HG03064 (cell line): ENCODE results near the gene CLCN7.

Experiments
- ATAC-seq: cut with Tn5 transposase; IDR thresholded peaks from one replicate; pipeline ENCODE4 v1.9.1; 2021; ENCODE audit warnings: low read depth; ENCODE audit not compliant: unreplicated experiment

The CLCN7 gene

DNA sequence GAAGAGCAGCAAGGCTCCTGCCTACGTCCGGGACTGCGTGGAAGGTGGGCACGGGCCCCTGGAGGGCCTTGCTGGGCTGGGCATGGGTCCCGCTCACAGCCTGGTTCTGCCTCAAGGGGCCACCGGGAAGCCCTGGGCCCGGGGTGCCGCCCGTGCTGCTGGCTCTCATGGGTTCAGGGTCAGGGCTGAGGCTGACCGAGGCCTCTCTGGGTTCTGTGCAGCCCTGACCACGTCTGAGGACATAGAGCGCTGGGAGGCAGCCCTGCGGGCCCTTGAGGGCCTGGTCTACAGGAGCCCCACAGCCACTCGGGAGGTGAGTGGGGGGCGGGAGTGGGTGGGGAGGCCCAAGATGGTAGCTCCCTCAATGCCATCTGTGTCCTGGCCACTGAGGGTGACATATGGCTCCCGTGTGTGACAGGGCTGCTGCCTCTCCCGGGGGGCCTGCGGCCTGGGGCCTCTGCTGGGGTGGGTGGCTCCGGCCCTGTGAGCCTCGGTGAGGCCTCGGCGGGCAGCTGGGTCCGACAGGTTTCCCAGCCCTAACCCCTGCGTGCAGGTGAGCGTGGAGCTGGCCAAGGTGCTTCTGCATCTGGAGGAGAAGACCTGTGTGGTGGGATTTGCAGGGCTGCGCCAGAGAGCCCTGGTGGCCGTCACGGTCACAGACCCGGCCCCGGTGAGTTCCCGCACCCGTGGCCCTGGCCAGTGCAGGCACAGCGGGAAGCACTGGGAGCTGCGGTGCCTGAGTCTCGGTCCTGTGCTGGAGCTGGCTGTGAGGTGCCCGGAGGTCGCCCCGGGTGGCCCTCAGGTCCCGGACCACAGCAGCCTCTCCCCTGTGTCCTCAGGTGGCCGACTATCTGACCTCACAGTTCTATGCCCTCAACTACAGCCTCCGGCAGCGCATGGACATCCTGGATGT, 27.5 kb upstream of the CLCN7 start:
- ATAC-seq = no peak

DNA sequence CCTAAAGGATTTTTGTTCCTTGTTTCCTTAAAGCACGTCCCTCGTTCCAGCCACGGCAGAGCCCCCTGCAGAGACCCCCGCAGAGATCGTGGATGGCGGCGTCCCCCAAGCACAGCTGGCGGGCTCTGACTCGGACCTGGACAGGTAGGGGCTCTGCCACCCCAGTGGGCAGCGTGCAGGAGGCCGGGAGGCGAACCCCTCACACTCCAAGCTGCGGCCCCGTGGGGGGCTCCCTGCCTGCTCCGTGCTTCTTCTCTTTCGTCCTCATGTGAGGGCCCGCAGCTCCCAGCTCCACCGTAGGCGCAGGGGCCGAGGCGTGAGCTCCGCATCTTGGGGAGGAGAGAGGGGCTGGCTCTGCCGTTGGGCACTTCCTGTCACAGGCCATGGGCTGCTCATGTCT, 26.8 kb upstream of the CLCN7 start:
- no peak for ATAC-seq

DNA sequence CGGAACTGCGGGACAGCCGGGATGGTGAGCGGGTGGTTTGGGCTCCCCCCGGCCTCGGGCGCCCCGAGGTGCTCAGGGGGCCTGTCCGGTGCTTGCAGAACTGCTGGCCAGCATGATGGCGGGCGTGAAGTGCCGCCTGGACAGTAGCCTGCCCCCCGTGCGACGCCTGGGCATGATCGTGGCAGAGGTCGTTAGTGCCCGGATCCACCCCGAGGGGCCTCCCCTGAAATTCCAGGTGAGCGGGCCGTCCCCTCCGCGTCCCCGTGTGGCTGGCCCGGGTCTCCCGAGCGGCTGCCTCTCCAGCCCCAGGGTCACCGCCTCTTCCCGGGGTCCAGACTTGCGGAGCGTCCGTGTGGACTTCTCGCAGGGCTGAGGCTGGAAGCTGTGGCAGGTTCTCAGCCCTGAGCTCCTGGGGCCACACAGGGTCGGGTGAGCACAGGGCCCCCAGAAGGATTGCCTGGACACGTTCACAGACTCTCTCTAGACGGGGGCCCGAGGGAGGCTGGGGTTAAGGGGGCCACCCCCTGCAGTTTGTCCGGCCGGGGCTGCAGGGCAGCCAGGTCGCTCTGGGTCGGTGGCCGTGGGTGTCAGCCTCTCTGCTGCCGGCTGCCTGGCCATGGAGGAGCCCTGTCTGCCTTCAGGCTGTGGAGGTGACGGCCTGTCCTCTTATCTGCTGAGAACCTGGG, 25.8 kb upstream of the CLCN7 start:
- no peak for ATAC-seq

DNA sequence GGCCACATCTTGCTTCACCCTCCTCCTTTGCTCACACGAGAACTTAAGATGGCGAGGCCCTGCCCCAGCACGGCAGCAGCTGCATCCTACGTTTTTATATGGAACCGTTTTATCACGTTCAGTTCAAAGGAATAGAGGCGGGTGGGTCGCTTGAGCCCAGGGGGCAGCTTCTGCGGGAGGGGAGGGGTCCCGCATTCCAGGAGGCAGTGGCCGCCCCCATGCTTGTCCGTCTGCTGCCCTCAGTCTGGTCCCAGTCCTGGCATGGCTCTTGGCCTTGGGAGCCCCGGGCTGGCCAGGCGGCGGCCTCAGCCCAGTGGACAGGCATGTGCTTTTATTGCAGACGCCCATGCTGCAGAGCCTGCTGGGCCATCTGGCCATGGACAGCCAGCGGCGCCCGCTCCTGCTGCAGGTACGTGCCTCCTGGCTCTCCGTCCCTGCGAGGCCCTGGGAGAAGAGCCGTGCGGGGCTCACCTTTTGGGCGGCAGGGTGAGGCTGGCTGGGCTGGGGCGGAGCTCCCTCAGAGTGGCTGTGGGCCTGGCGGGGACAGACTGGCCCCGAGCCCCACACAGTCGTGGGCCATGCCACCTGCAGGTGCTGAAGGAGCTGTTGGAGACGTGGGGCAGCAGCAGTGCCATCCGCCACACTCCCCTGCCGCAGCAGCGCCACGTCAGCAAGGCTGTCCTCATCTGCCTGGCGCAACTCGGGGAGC, 25.1 kb upstream of the CLCN7 start:
- ATAC-seq = no peak

DNA sequence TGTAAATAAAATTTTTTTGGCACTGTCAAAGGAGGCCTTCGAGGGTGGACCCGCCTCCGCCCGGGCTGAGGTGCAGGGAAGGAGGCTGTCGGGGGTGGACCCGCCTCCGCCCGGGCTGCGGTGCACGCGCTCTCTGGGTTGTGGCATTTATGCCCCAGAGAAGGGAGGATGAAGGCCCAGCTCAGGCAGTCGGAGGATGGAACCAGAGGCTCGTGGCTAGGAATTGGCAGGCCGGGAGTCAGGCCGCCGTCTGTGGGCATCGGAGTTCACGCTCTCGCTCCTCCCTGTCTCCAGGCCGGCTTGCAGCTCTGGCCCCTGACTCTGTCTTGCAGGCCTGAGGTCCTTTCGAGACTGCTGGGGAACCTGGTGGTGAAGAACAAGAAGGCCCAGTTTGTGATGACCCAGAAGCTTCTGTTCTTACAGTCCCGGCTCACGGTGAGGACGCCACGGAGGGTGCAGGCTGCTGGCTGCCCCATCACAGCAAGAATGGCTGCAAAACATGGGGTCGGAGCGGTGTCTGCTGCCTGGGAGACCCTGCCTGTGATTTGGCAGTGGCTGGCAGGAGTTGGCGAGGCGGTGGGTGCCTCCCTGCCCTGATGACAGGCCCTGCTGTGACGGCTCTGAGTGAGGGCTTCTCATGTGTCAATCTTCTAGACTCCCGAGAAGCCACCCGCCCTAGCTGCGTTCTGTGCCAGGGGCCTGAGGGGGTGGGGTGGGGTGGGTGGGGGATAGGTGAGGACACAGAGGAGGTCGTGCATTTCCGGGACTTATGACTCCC, 24.3 kb upstream of the CLCN7 start:
- no peak for ATAC-seq

DNA sequence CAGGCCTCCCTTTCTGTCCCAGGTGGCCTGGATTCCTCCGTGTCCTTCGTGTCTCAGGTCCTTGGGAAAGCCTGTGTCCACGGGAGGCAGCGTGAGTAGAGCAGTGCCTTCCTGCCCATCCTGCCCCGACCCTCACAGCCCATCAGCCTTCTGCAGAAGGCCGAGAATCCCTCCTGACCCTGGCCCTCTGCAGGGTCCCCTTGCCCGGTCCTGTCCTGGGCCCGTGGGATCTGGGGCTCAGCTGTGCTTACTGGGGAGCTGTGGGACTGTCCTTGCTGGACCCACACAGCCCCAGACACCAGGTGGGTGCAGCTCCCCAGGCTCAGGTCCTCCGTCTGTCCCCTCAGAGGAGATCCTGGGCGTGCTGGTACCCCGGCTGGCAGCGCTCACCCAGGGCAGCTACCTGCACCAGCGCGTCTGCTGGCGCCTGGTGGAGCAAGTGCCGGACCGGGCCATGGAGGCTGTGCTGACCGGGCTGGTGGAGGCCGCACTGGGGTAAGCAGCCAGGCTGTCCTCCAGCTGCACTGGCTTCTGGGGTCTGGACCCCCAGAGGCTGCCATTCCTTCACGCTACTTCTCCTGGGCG, 22.3 kb upstream of the CLCN7 start:
- no peak for ATAC-seq

DNA sequence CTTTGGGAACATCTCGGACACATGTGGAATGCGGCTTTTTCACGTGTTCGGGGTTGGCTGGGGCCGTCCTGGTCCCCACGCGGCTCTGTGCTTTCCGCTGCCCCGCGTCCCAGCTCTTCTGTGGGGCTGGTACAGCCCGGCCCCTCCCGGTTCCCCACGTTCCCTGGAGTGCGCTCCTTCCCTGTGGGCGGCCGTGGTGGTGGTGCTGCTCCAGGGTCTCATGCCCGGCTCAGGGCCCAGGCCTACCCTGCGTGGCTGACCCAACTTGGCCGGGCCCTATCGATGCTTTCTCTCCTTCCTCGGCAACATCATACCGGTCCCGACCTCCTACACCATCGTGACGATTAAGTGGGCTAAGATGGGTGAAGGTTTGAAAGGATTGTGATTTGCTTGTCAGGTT, 21.6 kb upstream of the CLCN7 start:
- no peak for ATAC-seq

DNA sequence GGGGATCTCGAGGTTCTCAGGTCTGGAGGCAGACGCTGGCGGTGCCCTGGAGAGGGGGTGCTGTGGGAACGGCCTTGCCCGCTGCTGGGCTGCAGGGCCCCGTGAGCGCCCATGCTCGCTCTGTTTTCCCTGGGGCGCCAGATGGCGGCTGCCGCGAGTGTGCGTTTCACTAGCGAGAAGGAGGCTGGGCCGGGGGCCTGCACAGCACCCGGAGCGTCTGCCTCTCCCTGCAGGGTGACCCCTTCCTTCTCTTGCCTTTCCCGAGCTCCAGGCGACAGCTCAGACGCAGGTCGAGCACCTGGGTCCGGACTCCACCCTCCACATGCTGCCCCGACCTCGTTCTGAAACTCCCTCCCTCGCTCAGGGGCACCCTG, 21.0 kb upstream of the CLCN7 start:
- ATAC-seq = no peak

DNA sequence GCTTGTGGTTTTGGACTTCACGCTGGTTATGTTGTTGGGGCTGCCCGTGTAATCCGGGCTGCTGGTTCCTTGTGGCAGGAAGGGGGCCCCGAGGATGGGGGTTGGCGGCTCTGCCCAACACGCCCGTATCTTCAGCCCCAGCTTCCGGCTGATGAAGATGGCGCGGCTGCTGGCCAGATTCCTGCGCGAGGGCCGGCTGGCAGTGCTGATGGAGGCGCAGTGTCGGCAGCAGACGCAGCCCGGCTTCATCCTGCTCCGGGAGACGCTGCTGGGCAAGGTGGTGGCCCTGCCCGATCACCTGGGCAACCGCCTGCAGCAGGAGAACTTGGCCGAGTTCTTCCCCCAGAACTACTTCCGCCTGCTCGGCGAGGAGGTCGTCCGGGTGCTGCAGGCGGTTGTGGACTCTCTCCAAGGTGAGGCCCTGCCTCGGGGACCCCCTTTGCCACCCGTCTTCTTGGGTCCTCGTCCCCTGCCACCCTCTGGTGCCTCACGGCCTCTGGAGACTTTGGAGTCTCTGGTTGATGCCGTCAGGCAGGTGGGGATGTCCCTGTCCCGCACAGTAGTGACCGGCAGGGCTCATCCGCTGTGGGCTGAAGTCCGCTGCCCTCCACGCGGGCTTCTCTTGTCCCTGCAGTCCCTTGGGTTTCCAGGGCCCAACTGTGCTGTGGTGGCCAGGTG, 20.5 kb upstream of the CLCN7 start:
- no peak for ATAC-seq

DNA sequence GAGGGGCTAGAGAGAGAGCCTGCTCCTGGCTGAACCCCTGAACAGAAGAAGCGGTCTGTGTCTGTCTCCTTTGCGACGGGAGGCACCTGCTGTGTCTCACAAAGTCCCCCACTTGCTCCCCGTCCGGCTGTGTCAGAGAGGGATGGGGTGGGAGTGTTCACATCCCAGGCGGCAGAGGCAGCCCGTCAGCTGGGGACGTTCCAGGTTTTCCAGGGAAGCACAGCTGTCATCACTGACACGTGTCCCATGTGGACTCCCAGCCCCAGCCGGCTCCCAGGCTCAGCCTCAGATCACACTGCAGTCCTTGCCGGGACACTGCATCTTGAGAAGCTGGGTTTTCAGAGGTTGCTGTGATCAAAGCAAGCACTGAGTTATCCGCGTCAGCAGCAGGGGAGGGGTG, 19.9 kb upstream of the CLCN7 start:
- ATAC-seq = no peak

DNA sequence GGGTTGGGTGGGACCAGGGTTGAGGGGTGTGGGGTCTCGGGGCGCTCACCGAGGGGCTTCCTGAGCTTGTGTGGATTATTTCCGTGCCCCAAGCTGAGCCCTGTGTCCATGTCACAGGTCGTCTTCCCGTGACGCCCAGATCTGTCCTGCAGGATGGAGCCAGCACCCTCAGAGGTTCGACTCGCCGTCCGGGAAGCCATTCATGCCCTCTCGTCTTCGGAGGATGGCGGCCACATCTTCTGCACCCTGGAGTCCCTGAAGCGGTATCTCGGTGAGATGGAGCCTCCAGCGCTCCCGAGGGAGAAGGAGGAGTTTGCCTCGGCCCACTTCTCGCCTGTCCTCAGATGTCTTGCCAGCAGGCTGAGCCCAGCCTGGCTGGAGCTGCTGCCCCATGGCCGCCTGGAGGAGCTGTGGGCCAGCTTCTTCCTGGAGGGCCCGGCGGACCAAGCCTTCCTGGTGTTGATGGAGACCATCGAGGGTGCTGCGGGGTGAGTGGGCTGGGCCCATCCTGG, 19.4 kb upstream of the CLCN7 start:
- no peak for ATAC-seq

DNA sequence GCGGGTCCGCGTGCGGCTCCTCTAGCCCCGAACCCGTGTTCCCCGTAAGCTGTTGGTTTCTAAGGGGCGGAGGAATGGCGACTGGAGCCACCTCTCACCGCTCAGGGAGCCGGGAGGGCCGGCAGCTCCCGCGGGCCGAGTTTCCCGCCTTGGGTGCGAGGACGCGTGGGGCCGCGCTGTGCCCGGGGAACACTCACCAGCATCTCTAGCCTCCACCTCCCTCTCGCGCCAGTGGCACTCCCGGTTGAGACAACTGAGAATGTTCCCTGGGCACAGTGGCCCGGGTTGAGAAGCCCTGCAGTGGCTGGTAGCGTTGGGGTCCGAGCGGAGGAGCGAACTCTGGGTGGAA, 18.9 kb upstream of the CLCN7 start:
- ATAC-seq = no peak

DNA sequence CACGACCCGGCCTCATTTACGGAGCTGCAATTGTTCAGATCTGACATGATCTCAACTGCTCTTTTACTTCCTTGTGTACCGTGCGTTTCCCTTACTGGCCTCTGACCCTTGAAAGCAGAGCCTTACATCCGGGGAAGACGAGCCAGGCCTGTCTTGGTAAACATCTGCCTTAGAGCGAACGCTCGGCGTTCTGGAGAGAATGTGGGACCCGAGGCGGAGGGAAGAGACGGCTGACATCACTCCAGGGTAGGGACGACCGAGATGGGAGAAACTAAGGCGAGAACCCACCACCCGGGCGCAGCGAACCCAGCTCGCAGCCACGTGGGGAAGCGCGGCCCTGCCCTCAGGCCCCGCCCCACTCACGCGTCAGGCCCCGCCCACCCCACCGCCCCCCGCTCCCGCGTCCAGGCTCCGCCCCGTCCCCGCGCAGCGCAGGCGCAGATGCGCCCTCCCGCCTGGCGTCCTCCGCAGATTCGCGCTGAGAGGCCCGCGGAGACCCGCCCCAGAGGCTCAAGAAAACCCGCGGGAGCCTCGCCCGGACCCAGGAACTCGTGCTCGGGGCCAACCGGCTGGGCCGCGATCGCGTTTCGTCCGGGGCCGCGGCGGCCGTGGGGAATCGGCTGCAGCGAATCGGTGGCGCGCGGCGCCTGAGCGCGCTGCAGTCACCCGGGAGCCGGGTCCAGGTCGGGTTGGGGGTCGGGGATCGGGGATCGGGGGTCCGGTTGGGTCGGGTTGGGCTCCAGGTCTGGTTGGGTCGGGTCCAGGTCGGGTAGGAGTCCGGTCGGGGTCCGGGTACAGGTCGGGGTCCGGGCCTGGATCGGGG, 18.3 kb upstream of the CLCN7 start, which contains the start of gene TELO2:
Gene TELO2, plus strand, starts transcription at position 438 of the 823 bp plus-strand sequence. CDS start 922 bp downstream, outside the sequence.
- no peak for ATAC-seq

DNA sequence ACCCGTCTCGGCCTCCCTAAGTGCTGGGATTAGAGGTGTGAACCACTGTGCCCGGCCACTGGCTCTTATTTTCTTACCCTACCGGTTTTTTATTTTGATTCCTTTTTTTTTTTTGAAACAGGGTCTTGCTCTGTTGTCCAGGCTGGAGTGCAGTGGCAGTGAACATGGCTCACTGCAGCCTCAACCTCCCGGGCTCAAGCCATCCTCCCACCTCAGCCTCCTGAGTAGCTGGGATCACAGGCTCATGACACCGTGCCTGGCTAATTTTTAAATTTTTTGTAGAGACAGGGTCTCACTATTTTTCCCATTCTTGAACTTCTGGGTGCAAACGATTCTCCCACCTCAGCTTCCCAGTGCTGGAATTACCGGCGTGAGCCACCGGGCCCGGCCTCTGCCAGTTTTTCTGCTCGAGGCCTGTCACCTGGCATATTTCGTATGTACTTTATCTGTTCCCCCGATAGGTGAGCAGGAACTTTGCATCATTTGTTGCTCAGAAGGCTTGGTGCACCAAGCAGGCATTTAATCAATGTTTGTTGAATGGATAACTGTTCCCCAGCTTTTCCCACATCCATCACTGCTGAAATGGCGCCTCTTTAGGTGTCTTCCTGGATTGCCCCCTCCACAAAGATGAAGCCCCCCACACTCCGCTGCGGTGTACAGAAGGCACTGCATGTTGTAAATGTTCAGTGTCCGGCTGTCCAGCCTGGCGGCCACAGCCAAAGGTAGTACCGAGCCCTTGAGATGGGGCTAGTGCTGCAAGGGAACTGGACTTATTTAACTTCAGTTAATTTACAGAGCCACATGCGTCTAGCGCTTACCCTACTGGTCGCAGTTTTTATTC, 17.5 kb upstream of the CLCN7 start:
- ATAC-seq = no peak

DNA sequence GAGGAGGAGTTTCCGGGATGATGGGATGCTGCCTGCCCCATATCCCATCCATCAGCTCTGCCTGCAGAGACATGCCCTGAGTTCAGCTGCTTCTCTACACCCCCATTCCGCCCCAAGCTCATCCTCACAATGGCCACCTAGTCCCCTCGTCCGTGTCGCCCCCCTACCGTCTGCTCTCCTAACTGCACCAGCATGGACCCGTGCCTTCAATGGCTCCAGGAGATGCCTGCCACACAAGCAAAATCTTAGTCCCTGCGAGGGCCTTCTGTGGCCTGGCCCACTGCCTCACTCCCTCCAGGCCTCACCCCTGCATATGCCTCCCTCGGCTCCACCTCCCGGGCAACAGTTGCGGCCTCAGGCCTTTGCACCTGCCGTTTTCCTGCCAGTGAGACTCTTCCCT, 16.5 kb upstream of the CLCN7 start:
- no peak for ATAC-seq

DNA sequence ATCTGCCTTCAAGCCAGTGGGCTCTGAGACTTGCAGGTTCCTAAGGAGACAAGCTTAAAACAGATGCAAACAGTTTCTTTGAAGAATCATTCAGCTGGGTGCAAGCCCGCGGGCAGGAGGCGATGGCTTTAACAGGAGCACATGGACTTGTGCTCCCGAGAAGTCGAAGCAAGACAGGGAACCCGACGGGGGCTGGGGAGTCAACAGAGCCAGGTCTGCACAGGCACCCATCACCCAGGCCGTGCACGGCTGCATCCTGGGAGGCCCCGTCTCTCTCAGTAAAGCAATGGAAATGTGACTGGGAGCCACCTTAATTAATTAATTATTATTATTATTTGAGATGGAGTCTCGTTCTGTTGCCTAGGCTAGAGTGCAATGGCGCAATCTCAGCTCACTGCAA, 14.2 kb upstream of the CLCN7 start:
- no peak for ATAC-seq

DNA sequence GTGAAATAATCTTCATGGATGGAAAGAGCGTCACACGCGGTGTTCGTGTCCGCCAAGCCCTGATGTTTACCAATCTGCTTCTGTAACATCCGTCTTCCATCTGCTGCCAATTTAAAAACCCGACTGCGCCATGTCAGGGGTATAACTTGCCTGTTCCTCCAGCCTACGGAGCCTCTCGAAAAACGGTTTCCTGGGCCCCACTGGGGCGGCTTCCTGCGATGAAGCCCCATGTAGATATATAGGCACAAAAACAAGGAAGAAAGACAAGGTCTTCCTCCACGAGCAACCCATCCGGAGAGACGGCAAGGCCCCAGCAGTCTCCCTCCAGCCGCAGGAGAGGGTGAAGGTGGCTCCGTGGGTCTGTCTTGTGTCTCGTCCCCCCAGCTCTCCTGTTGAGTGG, 13.8 kb upstream of the CLCN7 start, which contains the start of gene PTX4:
Gene PTX4, minus strand, starts transcription at position 326 of the 400 bp plus-strand sequence. Its CDS starts 35 bp downstream, at position 291.
- ATAC-seq = no peak
